RKO (cell line): ENCODE results near the gene ADAM15.

Experiments
- DNase-seq: peaks from one replicate; pipeline ENCODE4 v3.0.0-alpha.2; 2016; ENCODE audit warnings: low spot score

The ADAM15 gene

DNA sequence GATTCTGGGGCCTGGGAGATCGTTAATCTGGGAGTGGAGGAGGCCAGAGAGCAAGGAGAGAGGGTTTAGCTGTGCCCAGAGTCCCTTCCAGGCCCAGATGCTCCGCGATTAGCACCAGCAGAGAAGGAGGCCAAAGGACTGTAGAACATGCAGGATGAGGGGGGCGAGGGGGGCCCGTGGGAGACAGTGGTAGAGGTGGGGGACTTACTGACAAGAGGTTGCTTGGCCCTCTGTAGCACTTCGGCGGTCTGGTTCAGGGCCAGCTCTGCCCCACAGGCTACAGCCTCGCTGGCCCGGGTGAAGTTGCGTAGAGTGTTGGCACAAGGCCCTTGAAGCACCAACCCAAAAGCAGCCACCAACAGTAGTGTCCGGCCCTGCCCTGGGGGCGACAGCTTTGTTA is 18.2 kb upstream of the ADAM15 start:
- no peak for DNase-seq

DNA sequence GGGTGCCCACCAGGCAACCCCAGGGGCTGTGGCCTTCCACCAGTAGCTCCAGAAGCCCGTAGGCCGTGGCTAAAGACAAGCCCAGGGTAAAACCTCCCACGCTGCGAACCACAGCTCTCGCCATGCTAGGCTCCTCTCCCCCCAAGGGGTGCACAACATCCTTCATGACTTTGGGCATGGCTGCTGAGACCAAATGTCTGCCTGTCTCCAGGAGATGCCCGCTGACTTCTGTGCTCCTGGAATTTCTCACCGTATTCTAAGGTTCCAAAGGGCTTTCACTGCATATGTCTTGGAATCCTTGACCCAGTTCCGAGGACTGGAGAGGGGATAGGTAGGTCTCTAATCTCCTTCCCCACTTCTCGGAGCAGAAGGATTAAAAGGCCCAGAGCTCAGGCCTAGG is 17.6 kb upstream of the ADAM15 start, which contains the start of the genes DCST1 and DCST2:
TSS of gene DCST1 (plus strand) at position 301 of the 400 bp plus-strand sequence. CDS start 213 bp downstream, outside the sequence.
TSS of gene DCST2 (minus strand) at position 258 of the 400 bp plus-strand sequence. CDS start at position 178, 80 bp downstream.
- DNase-seq = no peak

DNA sequence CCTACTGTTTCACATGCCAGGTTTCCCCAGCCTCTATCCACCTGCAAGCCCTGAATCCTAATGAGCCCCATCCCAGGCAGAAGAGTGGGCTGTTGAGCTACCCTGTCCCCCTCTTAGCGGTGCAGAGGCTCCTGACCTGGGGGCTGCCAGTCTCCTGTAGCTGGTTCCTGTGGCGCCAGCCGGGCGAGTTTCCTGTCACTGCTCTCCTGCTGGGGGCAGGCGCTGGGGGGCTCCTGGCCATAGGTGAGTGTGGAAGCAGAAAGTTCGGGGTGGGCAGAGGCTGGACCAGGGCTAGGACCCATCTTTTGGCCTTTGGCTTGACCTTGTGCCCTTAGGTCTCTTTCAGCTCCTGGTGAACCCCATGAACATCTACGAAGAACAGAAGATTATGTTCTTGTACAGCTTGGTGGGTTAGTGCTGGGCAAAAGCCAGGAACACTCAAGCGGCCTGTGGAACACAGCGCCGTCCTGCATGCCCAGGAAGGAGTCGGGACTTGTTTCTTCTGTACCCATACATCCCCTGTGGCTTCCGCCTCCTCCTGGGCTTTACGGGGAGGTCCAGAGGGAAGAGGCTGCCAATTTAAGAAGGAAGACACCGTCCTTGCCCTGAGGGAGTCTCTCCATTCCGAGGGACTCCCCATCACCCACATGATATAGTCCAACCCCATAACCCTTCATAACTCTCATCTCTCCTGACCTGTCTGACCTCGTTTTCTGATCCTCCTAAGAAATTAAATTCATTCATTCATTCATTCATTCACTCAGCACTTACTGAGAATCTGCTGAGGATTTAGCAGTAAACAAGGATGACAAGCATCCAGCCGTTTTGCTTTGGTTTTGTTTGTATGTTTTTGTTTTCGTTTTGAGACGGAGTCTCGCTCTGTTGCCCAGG is 16.6 kb upstream of the ADAM15 start:
- DNase-seq = no peak

DNA sequence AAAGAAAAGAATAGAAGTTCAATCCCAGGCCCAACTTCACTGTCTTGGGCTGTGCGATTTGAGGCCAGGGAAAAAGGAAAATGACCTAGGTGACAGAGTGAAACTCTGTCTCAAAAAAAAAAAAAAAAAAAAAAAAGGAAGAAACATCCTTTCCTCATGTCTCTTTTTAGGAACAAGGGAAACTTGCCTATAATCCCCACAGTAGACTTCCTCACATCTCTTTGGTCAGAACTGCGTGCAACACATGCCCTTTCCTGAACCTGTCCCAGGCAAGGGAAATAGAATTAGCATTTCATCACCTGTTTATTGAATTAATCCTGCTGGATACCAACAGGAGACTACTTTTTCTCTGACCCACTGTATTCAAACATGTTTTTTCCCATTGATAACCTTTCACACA is 15.2 kb upstream of the ADAM15 start:
- DNase-seq = no peak

DNA sequence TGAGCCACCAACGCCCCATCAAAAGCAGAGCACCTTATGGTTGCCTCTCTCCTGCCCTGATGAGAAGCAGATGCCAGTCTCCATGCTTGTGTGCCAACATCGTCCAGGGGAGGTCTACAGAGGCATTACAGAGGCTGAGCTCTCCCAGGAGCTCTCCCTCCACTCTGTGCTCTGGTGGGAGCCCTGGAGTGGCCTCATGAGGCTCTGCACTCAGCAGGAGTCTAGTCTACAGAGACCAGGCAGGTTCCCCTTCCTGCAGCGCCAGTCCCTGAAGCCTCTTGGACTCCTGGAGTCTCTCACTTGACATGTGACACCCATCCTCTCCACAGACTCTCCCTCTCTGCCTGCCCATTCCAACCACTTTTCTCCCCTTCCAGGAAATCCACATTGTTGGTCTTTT is 14.1 kb upstream of the ADAM15 start:
- DNase-seq = no peak

DNA sequence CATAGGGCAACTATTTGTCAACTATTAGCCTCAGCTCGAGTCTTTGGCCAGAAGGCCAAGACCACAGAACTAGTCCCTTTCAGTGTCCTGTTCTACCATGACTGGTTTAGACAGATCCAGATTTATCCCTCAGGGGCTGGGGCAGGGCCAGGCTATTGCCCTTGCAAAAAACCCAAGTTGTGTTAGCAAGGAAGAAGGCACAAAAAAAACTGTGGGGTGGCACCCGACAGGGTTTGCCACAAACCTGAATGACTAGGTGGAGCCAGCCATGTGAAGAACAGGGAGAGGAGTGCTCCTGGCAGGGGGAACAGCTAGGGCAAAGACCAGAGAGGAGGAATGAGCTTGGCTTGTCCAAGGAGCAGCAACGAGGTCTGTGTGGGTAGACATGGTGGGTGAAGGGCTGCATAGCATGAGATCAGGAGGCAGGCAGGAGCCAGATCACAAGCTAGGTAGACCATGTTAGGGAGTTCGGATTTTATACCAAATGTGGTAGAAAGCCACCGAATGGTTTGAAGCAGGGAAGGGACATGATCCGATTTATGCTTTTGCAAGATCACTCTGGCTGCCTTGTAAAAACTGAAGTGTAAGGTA is 13.2 kb upstream of the ADAM15 start:
- no peak for DNase-seq

DNA sequence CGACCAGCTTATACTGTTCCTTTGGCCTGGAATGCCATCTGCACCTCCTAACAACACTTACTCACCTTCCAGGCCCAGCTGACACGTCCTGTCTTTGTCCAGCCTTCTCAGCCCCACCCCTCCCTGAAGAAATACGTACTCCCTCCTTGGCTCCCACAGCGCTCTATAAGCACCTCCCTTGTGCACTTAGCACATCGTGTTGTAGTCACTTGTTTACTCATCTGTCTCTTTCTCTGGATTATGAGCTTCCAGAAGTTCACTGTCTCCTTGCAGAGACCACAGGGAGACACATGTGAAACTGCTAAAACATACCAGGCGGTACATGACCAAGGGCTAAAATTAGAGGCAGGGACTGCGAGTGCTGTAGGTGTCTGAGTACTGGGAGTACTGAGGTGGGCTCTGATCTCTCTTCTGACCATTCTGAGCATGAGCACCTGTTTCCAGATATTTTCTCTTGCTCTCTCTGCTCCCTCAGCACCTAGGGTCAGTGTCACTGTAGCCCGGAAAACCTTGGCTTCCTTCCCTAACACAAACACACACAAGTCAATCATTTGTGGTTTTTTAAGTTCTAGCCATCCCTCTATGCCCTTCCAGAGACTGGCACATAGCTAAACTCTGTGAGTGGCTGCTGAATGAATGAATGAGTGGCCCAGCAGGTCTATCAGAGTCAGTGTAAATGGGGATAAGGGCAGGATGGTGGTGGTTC is 12.4 kb upstream of the ADAM15 start:
- DNase-seq = no peak

DNA sequence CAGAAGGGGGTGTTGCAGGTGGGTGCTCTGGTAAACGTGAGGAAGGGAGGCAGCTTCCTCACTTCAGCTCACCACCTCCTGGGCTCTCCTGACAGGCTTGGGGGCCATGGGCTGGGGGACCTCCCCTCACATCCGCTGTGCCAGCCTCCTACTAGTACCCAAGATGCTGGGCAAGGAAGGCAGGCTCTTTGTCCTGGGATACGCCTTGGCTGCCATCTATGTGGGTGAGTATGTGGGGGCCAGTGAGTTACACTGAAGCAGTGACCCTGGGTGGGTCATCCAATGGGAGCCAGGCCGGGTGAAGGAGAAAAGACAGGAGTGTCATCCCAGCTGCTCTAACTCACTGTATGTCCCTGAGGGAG is 11.8 kb upstream of the ADAM15 start:
- DNase-seq = no peak

DNA sequence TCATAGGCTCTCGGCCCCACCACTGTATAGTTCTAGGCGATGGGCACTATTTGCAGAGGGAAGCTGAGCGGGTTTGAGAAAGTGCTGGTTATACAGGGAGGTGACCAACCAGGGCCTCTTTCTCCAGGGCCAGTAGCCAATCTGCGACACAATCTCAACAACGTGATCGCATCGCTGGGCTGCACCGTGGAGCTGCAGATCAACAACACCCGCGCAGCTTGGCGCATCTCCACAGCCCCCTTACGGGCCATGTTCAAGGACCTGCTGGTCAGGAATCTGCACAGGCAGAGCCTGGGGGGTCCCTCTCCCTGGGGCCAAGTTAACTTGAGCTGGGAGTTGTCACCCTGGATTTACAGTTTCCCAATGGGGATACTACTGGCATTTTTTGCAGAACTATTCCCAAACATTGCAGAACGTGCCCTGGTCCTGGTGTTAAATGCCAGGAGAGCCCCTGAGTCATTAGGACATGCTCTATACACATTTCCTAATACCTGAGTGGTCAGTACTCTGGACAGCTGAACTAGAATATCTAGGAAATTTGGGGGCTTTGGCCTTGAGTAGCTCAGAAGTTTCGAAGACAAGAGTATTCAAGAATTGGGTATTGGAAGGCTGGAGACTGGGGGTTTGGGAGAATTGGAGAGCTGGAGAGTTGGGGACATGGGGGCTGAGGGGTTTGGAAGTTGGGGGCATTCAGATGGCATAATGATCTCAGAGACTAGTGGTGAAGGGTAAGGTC is 10.6 kb upstream of the ADAM15 start:
- no peak for DNase-seq

DNA sequence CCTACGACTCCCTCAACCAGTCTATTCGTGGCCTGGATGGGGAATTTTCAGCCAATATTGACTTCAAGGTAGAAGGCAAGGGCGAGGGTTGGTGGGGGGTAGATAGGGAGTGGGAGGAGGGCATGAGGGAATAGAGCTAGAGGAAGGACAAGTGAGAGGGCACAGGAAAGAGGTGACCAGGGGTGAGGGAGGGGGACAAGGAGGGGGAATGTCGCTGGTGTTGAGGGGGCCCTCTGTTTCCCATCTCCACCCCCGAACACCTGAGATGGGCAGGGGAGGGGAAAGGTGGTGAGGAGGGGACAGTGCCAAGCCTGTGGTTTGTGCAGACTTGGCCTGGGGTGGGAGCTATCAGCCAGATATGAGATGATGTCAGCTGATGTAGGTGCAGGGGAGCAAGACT is 8.3 kb upstream of the ADAM15 start:
- DNase-seq = no peak

DNA sequence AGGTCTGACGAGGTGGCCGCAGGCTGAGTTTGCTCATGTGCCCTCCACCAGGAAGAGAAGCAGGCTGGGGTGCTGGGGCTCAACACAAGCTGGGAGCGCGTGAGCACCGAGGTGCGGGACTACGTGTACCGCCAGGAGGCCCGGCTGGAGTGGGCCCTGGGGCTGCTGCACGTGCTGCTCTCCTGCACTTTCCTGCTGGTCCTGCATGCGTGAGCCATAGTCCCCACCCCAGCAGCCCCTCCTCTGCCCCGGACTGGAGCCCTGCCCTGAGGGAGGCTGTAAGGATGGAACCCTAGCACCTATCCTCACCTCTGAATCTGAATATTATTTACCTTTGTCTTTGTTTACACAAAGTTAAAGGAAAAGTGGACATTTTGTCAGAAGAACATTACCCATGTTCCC is 7.8 kb upstream of the ADAM15 start:
- DNase-seq = no peak

DNA sequence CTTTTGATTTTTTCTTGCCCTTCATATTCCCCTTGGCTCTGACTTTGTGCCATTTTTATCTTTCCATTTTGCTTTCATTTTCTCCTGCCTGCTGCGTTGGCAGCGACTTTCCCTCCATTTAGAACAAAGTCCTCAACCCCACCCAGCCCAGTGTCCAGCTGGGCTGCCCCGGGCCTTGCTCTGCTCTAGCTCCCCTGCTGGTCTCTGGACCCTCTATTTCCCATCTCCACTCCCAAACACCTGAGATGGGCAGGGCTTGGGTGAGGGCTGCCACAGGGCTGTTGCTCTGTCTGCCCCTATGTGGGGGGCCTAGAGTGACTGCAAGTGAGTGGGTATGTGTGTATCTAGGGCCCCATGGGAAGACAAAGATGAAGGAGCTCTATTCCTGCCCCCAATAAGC is 7.3 kb upstream of the ADAM15 start:
- DNase-seq = no peak

DNA sequence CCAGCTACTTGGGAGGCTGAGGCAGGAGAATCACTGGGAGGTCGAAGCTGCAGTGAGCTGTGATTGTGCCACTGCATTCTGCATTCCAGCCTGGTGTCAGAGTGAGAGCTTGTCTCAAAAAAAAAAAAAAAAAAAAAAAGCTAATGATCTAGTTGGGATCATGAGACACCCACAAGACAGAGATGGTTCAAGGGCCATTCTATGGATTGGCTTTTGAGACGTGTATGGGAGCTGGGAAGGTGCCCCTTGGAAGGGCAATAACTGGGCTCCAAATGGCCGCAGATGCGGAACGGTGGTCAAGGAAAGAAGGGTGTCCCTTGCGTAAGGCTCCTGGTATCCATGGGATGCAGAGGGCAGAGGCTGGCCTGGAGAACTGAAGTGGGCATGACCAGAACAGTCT is 6.8 kb upstream of the ADAM15 start:
- no peak for DNase-seq

DNA sequence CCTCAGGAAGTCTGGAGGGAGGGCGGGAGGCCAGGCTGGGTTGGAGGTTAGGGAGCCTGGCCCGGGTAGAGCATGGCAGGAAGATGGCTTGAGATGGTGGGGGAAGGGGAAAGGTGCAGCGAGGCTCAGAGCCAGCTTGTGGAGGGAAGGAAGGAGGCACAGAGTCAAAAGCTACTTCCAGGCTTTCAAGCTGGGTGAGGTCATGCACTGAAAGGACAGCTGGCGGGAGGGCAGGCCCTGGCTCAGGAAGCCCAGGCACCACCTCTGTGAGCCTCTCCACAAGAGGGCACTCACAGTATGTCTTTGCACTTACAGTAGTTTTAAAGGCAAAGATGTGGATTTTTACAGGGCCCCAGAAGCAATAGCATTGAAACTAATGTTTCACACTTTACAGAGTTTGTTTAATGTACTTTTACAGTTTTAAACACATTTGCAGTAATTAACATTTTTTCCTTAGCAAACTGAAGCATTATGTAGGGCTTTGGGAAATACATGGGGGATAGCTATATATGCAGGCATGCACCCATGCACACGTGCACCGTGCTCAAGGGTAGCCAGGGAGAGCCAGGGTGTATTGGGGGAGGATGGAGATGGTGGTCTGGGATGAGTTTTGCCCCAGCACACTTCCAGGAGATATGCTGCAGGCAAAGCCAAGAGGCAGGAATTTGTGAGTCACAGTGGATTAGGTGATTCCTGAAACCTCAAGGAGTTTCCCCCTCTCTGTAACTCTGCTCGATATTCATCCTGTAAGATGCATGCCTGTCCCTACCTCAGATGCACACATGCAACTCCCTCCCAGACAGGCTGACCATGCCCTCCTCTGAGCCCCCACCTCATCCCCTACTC is 6.1 kb upstream of the ADAM15 start:
- DNase-seq = peak; percentile 92

DNA sequence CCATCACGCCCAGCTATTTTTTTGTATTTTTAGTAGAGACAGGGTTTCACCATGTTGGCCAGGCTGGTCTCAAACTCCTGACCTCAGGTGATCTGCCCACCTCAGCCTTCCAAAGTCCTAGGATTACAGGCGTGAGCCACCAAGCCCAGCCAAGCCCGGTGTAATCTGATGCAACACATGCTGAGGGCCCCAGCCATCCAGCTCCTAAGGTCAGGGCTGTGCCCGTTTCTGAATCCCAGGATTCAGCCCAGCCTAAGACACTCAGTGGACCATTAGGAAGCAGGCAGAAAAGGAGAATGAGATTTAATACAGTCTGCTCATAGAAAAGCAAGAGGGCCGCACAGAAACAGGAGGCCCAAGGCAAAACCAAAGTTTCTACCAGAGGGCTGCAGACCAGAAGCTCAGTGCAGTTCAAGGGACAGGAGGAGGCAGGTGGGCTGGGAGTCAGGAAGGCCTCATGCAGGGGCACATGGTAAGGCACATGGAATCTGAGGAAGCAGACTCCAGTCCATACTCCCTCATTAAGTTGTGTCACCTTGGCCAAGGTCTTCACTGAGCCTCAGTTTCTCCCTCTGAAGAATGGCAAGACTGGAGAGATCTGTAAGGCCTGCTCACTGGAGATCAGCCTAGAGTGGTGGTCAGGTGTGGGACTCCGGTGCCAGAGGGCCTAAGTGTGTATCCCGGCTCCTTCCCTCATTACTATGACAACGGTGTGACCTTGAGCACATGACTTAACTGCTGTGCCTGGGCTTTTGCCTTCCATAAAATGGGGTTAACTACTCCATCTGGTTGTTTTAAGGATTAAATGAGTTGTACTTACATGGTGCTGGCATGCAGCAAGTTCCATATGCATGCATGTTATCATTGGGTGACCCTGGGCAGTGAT is 2.4 kb upstream of the ADAM15 start:
- DNase-seq = no peak

DNA sequence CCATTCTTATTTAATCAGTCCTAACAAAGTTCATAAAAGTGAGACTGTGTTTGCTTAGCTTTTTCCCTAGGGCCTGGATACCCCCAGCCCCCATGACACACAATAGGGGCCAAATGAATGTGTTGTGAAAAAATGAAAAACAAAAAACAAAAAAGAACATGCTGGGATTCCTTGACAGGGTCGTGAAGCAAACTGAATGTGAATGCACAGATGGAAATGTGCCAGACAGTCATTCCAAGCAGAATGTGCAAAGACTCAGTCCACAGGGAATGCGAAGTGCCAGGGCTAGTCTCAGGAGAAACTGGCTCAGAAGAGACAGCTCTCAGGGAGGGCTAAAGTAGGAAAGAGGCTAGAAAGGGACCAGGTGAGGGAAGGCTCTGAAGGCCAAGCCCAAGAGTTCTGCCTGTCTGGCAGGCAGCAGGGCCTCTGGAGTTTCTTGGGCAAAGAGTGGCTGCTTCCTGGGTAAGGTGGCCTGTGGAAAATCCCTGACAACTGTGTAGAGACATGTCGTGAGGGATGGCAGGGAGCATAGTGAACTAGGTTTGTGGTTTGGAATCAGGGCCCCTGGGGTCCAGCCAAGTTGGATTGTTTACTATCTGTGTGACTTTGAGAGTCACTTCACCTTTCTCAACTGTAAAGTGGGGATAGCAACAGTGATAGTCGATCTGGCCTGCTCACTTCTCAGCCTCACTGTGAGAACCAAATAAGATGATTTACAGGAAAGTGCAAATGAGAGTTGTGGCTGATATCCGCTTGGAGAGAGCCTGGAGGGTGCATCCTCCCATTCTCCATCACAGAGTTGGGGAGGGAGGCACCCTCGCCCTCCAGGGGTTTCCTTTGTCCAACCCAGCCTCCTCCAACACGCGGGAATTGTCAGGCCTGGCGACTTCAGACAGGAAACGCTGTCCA is 1.2 kb upstream of the ADAM15 start:
- DNase-seq = peak; percentile 49

DNA sequence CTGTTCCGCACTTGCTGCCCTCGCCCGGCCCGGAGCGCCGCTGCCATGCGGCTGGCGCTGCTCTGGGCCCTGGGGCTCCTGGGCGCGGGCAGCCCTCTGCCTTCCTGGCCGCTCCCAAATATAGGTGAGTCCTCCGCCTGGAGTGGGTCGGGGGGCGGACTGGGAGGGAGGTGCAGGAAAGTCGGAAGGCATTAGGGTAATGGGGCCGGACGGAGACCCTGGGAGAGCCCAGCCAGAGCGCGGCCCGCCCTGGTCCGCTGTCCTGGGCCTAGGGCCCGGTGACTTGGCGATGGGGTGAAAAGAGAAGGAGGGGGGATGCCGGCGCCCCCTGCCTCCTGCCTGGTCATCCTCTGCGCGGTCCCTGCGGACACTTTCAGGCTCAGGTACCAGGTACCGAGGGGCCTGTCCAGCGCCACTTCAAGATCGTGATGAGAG is 243 bp downstream of the ADAM15 start:
- DNase-seq = peak; percentile 23

DNA sequence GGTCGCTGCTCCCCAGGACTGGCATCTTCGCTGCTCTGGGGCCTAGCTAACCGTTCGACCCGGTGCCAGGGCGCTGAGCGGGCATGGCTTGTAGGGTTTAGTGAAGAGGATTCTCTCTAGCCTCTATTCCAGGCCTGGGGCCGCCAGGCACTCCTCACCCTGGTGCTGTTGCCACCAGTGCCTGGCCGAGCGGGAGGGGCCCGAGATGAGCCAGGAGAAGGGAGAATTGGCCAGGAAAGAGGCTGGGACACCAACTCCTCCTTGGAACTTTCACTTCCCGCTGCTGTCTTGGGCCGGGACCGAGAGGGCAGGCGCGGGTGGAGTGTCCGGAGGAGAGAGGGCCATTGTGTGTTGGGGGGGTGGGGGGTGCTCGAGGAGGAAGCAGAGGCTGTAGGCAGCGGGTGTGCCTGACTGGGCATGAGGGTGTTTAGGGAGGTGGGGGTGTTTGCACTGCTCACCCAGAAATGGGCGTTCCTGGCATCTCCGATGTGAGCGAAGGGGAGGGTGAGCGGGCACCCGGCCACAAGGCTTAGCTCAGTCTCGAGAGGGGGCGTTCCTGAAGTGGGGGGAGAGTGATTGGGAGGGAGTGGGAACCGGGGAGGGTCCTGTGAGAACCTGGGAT is 772 bp downstream of the ADAM15 start:
- DNase-seq = peak; percentile 74
